ENCODE measurements around the gene LYRM4.

The LYRM4 gene

GRCh38 chr6:5152460-5152859, 108.3 kb downstream of the LYRM4 start:
- TF ChIP-seq GATA2 (IDR thresholded peaks at IDR 0.05; ENCODE audit: low read depth, low read length) (no peak), GATA3 (IDR thresholded peaks at IDR 0.05; ENCODE audit: low read depth, low read length) (no peak)

- TF ChIP-seq GATA3 (IDR thresholded peaks at IDR 0.05; ENCODE audit: low read depth, low read length) = no peak
- no peak for TF ChIP-seq GATA2 (IDR thresholded peaks at IDR 0.05; ENCODE audit: low read depth, low read length)
Measured at GRCh38 chr6:5151955-5152401, 108.8 kb downstream of the LYRM4 start.

DNA sequence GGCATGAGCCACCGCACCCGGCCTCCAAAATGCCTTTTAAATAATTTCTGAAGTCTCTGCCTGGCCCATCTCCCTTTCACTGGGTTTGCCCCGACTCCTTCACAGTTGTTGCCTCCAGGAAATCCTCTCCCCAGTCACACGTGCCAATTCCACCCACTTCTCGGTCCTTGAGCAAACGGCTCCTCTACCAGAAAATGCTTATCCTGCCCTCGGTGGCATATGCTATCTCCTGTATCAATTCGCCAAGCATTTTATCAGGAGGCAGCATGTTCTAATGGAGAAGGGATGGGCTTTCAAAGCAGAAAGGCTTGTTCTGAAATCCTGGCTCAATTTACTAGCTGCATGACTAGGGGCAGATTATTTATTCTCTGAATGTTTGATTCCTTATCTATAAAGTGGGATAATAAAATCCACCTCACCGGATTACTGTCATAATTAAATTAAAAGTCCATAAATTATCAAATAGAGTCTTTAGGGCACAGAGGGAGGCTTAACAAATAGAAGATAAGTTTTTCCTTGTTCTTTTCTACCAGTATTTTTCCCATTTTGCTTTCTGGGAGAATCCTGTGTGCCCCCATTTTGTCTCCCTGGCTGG, 109.3 kb downstream of the LYRM4 start:
- TF ChIP-seq GATA2 (IDR thresholded peaks at IDR 0.05; ENCODE audit: low read depth, low read length) (peak; percentile 82), GATA3 (IDR thresholded peaks at IDR 0.05; ENCODE audit: low read depth, low read length) (peak; percentile 38; the same call in 1 of the 2 replicates)

GRCh38 chr6:5150551-5151075, 110.1 kb downstream of the LYRM4 start:
- TF ChIP-seq GATA3 (IDR thresholded peaks at IDR 0.05; ENCODE audit: low read depth, low read length) (no peak), GATA2 (IDR thresholded peaks at IDR 0.05; ENCODE audit: low read depth, low read length) (no peak)

DNA sequence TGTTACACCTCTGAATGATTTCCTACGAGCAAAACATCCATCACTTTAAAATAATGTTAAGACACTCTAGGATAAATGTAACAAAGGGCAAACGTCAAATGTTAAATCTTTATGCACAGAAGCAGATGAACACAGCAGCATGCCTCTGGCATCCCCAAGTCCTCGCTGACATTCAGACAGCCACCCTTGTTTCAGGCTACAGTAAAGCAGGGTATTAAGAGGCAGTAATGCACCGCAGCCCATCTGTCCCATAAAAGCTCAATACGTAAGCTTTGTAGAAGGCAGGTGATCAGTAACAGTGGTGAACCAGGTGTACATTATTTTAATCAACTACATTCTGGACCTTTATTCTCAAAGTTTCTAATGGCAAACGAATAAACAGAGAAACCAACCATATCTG, 110.9 kb downstream of the LYRM4 start:
- TF ChIP-seq GATA3 (IDR thresholded peaks at IDR 0.05; ENCODE audit: low read depth, low read length) (no peak), GATA2 (IDR thresholded peaks at IDR 0.05; ENCODE audit: low read depth, low read length) (no peak)

GRCh38 chr6:5149159-5149704, 111.5 kb downstream of the LYRM4 start:
- no peak for TF ChIP-seq GATA2 (IDR thresholded peaks at IDR 0.05; ENCODE audit: low read depth, low read length)
- TF ChIP-seq GATA3 (IDR thresholded peaks at IDR 0.05; ENCODE audit: low read depth, low read length) = no peak

DNA sequence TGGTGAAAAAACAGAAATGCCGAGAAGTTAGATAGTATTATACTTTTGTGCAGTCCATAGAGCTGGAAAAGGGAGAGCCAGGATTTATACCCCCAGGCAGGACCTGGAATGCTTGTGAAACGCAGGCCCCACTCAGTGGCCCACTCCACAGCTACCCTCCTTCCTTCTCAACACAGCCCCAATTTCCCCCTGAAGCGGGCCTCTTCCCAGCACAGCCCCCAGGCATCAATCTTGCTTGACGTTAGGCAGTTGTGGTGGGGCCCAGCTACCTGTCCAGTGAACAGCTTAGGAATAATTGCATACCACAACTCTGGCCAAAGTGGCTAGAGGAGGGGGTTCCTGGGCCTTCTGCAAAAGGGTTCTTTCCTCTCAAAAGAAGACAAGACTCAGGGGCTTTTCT, 114.4 kb downstream of the LYRM4 start:
- TF ChIP-seq GATA2 (IDR thresholded peaks at IDR 0.05; ENCODE audit: low read depth, low read length) = no peak
- TF ChIP-seq GATA3 (IDR thresholded peaks at IDR 0.05; ENCODE audit: low read depth, low read length) = no peak

DNA sequence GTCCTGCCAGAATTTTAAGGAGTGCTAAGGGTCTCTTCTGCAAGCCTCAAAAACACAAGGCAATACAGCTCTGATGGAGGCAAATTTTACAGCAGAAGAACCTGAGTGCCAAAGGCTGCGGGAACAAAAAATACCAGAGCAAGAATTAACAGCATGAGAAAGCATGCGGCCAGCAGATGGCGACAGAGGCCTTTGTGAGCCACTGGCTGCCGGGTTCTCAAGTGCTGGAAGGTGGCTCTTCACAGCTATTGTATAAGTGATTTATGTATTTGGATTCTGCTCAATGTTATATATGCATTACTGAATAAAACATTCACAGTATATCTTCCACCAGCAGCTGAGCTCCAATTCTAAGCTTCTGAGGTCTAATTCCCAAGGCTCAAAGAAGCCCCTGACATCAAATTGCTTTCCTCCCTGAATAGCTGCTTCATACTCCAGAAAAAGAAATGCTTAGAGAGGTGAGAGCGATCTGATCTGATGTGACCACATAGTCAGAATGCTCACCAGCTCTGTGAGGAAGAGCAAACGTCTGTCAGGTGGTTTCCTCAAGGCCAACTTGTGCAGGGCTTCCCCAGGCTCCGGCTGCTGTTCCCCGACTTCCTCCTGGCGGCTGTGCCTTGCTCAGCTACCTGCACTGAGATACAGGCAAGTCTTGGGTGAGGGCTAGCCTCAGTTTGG, 117.0 kb downstream of the LYRM4 start:
- no peak for TF ChIP-seq GATA2 (IDR thresholded peaks at IDR 0.05; ENCODE audit: low read depth, low read length)
- TF ChIP-seq GATA3 (IDR thresholded peaks at IDR 0.05; ENCODE audit: low read depth, low read length) = no peak

- TF ChIP-seq GATA3 (IDR thresholded peaks at IDR 0.05; ENCODE audit: low read depth, low read length) = no peak
- TF ChIP-seq GATA2 (IDR thresholded peaks at IDR 0.05; ENCODE audit: low read depth, low read length) = no peak
Measured at GRCh38 chr6:5142915-5143314, 117.8 kb downstream of the LYRM4 start.

- no peak for TF ChIP-seq GATA3 (IDR thresholded peaks at IDR 0.05; ENCODE audit: low read depth, low read length)
- no peak for TF ChIP-seq GATA2 (IDR thresholded peaks at IDR 0.05; ENCODE audit: low read depth, low read length)
Measured at GRCh38 chr6:5142131-5142530, 118.6 kb downstream of the LYRM4 start.

GRCh38 chr6:5141046-5141445, 119.7 kb downstream of the LYRM4 start:
- no peak for TF ChIP-seq GATA3 (IDR thresholded peaks at IDR 0.05; ENCODE audit: low read depth, low read length)
- TF ChIP-seq GATA2 (IDR thresholded peaks at IDR 0.05; ENCODE audit: low read depth, low read length) = no peak

GRCh38 chr6:5139828-5140771, 120.7 kb downstream of the LYRM4 start:
- TF ChIP-seq GATA3 (IDR thresholded peaks at IDR 0.05; ENCODE audit: low read depth, low read length) (no peak), GATA2 (IDR thresholded peaks at IDR 0.05; ENCODE audit: low read depth, low read length) (no peak)

DNA sequence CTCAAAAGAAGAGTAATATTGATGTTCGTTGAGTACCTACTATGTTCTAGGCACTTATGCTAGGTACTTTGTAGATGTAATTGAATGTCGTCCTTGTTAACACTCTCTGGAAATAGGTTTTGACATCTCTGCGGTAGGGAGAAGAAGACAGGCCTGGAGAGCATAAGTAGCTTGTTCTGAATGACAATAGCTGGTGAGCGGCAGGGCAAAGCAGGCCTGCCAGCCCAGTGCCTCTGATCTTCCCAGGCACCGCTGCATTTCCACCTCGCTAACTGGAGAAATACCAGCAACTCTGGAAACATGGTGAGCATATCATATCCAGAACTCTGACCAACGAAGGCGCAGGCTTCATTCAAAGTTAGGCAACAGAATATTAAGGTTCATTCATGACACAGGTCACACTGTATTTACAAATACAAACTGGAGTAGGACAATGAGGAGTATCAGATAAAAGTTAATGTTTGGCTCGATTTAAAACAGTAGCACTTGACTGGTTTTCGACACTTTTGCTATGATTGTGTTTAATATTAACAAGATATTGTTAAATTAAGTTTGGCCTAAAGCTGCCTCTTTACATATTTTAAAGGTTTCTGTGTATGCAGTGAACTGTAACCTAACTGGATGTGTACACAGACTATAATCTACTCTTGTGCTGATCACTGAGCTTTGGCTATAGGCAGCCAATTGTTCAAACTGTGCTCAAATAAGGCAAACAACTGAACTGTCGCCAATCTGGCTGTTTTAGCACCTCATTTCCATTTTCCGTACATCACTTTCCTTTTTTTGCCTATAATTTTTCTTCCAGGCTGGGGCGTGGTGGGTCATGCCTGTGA, 121.5 kb downstream of the LYRM4 start:
- TF ChIP-seq GATA3 (IDR thresholded peaks at IDR 0.05; ENCODE audit: low read depth, low read length) (no peak), GATA2 (IDR thresholded peaks at IDR 0.05; ENCODE audit: low read depth, low read length) (no peak)

Measured in SH-SY5Y (cell line).